Endometrium (tissue), 2 donors: ENCODE data around the gene TAS2R42.
A peak's percentile ranks its signal among the peaks of the same experiment; 100 is the strongest.

Experiments
- FAIRE-seq: peaks from 2 replicates; lab custom pipeline; 2012; peaks lifted over from hg19 to GRCh38; lab: Jason Lieb, UNC
- donor health status: control.
- donor health status: control.

TAS2R42 gene, protein sequence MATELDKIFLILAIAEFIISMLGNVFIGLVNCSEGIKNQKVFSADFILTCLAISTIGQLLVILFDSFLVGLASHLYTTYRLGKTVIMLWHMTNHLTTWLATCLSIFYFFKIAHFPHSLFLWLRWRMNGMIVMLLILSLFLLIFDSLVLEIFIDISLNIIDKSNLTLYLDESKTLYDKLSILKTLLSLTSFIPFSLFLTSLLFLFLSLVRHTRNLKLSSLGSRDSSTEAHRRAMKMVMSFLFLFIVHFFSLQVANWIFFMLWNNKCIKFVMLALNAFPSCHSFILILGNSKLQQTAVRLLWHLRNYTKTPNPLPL

DNA sequence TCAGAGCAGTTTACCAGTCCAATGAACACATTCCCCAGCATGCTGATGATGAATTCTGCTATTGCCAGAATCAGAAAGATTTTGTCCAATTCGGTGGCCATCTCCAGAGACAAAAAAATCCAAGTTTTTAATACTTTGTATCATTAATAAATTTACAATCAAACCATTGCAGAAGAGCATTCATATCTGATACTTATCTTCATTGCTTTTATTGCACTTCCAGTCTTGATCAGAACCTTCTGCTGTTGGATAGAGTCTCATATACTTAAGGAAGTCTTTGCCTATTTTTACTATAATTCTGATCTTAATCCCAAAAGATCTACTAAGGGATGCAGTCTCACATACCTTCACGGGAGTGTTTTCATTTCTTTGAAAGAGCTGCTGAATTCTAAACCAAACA, at the start of gene TAS2R42:
TSS of gene TAS2R42 (minus strand) at position 101 of the 400 bp plus-strand sequence. CDS start at position 101, 0 bp downstream.
- FAIRE-seq: no peak

DNA sequence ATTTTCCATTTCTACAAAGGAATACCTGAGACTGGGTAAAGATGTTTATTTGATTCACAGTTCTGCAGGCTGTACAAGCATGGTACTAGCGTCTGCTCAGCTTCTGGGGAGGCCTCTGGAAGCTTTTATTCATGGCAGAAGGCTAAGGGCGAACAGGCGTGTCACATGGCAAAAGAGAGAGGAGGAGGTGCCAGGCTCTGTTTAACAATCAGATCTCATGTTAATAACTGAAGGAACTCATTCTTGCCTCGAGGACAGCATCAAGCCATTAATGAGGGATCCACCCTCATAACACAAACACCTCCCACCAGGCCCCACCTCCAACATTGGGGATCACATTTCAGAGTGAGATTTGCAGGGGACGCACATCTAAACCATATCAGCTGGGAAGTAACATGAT, 46.8 kb upstream of the TAS2R42 start:
- no peak for FAIRE-seq

DNA sequence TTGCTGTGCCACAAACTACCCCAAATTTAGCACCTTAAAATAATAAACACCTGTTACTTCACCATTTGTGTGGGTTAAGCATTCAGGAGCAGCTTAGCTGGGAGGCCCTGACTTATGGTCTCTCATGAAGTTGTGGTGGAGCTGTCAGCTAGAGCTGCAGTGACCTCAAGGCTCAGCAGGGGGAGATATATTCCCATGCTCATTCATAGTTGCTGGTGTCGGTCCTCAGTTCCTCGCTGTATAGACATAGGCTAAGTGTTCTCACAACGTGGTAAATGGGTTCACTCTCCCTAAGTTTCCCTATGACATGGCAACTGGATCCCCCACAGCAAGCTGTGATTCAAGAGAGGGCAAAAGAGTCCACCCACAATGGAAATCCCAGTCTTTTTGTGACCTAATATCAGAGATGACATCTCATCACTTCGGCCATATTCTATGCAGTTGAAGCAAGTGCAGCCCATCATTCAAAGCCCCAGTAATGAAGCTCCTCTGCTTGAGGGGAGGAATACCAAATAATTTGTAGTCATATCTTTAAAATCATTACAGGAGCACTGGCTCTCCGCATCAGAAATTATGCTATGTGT, 41.7 kb upstream of the TAS2R42 start:
- no peak for FAIRE-seq

DNA sequence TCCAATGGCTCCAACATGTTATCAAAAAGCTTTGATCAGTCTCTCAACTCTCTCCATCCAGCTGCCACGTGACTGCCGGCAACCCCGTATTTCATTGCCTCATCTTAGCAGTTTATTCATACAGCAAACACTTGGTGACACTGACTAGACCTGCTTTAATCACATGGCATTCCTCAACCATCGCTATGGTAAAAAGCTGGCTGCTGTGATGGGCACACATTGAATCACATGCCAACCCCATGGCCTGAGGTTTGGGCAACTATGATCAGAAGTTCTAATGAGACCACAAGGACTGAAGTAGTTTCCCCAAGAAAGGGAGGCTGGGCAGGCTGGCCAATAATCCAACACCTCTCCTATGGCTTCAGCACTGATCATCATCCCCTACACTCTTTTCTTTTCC, 40.6 kb upstream of the TAS2R42 start:
- no peak for FAIRE-seq

DNA sequence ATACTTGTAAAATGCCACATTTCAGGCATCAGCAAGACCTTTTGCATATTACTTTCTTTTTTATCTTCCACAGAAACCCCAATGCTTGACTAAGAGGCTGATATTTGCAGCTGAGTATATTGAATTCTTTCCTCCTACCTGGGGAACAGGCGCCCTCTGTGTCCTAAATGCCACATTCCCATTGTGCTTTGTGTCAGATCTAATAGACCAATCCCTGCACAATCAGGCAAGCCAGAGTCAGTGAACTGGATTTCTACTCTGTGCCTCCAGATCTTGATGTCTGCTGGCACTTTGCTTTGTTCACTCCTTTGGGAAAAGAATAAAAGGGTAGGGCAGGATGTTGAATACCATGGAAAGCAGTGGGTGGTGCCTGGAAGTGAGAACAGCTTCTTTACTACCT, 22.4 kb upstream of the TAS2R42 start:
- FAIRE-seq: no peak

DNA sequence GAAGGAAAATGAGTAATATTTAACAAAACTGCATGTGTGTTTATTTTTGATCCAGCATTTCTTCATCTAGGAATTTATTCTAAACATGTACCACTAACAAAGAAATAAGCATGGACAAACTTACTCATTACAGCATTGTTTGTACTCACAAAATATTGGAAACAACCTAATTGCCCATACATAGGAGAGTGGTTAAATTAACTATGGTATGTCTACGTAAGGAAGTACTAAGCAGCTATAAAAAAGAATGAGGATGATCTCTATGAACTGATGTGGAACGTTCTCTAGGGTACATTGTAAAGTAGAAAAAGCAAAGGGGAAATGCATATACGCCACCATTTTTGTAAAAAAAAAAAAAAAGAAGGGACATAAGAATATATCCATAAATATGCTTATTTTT, 17.4 kb upstream of the TAS2R42 start:
- FAIRE-seq: no peak

DNA sequence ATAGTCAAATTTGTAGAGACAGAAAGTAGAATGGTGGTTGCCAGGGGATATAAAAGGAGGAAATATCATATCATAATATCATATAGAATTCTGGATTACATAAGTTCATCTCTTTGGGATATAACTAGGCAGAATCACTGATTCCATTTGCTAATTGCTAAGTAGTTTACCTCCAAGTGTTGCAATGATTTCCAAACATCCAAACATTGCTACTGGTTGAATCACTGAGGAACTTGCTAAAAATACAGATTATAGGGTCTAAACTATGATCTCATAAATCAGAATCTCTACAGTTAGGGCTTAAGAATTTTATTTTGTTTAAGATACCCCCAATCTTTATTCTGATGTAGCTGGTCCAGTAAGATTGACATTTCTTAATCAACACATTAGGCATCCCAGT, 16.1 kb upstream of the TAS2R42 start:
- no peak for FAIRE-seq

DNA sequence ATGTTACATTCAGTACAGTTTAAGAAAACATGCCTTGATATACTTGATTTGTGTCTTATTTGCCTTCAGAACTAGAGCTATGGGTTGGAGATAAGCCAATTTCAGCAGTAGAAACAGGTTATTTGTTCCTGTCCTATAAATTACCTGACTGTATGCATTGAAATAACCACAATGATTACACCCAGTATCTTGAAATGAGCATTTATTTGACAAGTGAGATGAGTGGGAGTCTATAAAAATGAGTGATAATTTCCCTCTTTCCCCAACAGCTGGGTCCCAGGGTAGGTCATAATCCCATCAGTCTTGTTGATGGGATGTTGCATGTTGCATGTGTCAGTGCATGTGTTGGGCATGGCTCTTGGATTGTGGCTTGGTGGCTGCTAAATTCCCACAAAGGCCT, 3.7 kb downstream of the TAS2R42 start:
- no peak for FAIRE-seq

DNA sequence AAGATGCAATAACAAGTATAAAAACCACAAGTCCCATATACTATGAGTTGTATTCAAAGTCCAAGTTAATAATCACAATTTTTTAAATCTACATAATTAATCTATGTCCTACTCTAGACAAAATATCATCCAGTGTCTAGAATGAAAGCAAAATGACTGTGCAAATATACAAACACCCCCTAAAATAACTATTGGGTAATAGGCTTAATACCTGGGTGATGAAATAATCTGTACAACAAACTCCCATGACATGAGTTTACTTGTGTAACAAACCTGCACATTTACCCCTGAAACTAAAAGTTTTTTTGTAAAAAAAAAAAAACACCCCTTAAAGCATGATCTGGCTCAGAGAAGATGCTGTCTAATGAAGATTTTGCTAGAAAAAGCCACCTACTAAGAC, 4.2 kb downstream of the TAS2R42 start:
- FAIRE-seq: no peak

DNA sequence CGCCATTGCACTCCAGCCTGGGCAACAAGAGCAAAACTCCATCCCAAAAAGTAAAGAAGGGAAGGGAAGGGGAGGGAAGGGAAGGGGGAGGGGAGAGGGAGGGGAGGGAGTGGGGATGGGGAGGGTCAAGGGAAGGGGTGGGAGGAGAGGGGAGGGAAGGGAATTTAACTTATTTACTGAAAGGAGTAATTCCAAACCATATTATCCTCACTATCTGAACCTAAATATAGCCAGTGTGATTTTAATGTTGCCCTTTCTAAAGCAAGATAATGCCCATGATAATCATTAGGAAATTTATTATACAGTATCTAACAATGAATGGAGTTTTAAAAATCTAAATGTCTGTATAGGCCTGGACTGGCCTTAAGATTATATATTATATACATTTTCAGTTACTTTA, 8.5 kb downstream of the TAS2R42 start:
- no peak for FAIRE-seq

DNA sequence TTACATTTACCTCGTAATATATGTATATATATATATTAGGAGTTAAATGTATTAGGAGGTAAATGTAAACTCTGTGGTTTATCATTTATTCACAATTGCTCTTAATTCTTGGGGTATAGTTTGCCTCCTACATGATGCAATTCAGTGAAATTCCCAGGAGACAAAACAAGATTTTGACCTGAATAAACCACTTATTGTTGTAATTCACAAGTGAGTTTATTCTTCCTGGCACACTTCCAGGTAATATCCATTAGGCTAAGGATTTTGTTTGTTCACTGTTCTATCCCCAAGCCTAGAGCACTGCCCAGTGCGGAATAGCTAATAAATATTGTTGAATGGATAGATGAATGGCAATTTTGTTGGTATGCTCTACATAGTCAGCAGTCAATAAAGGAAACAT, 12.7 kb downstream of the TAS2R42 start:
- no peak for FAIRE-seq

DNA sequence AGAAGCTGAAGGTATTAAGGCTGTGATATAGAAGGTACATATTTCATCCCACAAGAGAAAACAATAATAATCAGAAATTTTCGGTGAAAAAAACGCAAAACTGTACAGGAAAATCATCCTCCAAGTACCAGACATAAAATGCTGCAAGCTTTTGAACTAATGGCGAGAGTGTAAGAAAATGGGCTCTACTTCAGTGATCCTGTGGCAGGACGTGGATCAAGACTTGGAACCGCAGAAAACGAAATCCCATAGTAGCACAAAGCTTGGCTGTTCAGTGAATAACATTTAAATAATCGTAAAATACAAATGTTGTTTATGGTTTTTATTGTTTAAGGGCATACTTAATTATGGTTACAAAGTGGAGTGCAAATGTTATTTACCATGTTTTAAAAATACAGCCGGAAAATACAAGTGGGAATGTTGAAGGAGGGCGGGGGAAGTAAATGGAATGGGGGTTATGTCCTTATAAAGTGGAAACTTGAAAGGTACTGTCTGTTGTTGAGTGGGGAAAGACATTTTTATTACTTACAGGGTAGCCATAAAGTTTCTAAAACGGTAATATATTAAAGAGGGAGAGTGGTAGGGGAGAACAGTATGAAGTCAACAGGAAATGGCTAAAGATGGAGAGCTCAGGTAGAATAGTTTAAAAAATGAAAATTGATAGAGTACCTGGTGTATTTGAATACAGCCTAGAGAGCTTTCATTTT, 14.6 kb downstream of the TAS2R42 start:
- peak; percentile 90 for FAIRE-seq

DNA sequence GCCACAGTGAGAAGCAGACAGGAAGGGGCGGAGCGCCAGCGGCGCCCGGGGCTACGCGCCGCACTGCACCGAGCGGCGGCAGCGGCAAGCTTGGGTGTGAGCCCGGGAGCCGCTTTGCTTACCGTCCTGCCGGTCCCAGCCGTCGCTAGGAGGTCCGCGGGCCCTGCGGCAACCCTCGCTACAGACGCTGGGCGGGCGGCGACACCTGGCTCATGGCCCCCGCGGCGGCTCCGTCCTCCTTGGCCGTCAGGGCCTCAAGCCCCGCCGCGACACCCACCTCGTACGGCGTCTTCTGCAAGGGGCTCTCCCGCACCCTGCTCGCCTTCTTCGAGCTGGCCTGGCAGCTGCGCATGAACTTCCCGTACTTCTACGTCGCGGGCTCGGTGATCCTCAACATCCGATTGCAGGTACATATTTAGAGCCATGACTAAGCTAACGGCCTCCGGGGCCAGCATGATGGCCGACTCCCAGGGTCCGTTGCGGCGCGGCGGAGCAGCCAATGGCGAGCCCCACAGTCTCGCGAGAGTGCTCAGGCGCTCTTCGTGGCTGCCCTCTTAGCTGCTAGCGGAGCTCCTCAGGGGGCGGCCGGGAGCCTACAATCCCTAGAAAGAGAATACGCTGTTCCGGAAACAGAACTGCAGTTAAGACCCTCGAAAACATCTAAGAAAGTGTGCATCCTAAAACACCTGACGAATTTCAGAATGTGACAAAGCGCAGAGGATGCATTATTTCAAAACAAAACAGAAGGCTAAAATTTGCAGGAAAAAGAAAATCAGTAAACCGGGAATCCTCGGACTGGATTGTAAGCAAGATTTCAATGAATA, 15.4 kb downstream of the TAS2R42 start, which contains the start of gene SMIM10L1:
TSS of gene SMIM10L1 (plus strand) at position 50 of the 824 bp plus-strand sequence. CDS start at position 213, 163 bp downstream.
- peak; percentile 66 for FAIRE-seq

DNA sequence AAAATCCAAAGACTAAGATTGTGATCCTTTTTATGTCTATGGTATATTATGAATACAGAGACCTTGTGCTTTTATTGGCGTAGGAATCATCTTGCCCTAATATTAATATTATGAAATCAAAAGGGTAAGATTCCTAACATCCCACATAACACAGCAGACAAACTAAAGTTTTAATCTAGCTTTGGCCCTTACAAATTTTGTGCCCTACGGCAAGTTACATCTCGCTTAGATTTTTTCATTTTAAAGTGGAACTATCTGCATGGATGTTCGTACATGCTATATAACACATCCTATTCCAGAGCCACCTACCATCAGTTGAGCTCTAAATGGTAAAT, 16.0 kb downstream of the TAS2R42 start:
- FAIRE-seq: no peak

DNA sequence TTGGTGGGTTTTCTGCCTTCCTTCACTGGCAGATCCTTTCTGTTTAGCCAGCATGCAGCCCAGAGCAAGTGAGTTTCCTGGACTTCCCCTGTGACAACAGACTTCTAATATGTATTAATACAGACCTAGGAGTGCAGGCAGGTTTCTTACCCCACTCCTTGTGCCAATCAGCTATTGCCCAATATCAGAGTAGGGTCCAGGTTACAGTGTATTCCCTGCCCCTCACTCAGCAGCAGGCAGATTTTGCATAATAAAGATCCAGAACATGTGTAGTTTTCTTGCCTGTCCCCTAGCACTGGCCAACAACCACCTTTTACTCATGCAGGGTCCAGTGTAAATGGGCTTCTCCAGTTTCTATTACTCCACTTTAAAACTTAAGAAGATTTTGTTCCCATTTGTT, 20.4 kb downstream of the TAS2R42 start:
- FAIRE-seq: no peak

DNA sequence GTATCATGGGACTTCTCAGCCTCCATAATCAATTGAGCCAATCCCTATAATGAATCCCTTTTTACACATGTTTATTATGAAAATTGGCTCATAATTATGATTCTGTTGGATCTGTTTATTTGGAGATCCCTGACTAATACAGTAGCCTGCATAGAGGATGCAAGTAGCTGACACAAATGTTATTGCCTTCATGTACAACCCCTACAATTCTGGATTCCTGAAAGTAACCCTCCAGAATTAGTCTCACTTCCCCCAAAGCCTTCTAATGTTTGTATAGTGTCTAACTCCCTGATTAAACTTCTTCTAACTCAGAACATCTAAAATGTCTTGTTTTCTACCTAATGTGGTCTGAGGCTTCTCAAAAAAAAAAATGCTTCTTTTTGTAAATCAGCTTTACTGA, 22.4 kb downstream of the TAS2R42 start:
- no peak for FAIRE-seq

DNA sequence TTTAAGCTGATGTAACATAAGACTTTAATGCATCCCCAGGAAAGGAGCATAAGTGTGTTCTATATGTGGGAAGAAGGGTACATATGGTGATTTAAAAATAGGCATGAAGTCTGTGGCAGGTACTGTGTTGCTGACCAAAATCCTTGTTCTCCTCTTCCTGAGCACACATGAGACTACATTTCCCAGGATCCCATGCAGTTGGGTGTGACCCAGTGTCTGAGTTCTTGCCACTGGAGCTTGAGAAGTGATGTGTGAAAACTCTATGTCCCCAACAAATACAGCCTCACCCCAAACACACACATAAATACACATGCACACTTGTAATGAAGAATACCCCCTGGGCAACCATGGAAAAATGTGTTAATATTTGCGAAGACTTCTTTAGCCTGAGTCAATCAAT, 24.2 kb downstream of the TAS2R42 start:
- no peak for FAIRE-seq

DNA sequence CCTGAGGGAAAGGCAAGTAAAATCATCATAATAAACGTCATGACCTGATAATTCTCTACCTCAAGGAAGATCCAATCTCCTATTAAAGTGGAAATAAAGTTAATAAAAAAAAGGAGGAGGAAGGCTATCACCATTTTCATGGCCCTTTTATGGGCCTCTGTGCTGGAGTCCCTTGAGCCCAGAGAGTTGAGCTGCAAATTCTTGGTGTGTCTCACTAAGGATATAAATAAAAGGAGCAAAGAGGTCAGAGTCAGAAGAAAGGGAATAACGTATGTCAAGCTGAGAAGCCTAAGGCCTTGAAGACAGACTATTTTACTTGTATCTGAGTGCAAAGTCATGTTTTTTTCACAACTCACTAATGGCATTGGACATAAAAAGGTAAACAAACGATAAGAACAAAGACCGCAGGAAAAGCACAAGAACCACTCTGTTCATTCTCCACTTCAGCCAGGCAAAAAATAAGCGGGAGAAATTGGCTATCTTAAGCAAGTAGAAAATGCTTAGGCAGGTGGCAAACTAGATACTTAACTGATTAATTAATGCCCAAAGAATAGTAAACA, 27.8 kb downstream of the TAS2R42 start:
- FAIRE-seq: no peak

DNA sequence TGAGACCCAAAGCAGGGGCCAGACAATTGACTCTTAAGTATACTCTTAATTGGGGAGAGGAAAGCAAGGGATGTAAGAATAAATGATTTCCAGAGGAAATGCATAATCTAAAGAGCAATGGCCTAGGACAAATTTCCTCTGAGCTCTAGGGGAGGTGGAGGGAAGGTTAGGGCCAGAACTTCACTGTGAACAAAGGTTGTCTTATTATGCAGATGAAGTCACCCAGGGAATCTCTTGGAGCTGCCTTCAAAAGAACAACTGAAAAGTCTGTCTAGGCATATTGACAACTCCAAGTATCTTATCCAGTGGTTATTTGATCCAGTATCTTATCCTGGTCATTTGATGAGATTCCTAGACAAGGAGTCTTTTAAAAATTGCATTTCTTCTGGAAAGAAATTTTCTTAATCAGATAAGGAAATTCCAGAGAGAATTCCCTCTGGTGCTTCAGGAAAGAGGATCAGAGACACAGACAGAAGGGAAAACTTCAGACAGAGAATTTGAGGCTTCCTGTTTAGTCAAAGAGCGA, 32.3 kb downstream of the TAS2R42 start:
- FAIRE-seq: no peak

DNA sequence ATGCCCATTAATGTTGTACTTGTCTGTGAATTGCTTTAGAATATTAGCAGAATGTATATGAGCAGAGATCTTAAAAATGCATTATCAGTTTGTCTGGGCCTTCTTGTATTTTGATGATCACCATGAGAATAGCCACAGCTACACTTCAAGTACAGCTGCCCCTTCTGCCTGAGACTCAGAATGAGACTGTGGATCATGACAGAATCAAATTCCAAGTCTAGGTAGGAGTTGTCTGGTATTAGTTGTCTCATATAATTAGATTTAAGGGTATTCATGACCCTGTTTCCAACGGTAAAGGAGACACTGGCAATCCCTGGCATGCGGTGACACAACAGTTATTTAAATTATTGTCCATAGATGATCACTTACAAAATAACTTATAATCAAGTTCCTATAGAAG, 34.0 kb downstream of the TAS2R42 start:
- no peak for FAIRE-seq

DNA sequence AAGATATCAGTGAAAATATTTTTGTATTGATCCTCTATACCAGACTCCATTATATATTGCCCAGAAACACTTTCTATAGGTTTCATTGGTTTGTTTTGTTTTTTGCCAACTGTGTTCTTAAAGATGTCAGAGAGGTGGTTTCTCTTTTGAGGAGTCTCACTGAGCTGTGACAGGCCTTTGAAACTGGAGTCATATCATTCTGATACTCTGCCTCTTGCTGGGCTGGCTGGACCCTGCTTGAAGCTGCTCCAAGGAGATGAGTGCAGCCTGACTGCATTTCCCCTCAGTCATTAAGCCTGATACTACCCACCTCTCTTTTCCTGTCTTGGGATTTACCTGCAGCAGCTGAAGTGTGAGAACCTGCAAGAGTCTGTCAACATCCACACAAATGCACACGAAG, 35.9 kb downstream of the TAS2R42 start:
- no peak for FAIRE-seq

DNA sequence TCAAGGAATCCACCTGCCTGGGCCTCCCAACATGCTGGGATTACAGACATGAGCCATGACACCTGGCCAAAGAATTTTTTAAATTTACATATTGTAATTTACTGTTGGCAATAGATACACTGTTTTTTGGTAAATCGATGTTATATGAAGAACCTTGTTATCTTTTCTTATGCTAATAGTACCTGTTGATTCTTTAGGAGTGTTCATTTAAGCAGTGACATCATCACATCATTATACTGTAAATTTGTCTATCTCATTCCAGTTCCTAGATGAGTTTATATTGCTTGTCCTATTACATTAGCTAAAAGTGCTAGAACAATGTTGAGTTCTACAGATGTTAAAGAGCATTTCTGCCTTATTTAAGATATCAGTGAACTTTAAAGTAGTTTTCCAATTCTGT, 39.3 kb downstream of the TAS2R42 start:
- FAIRE-seq: no peak
